ENCODE data around the gene MRPS2.

The MRPS2 gene

DNA sequence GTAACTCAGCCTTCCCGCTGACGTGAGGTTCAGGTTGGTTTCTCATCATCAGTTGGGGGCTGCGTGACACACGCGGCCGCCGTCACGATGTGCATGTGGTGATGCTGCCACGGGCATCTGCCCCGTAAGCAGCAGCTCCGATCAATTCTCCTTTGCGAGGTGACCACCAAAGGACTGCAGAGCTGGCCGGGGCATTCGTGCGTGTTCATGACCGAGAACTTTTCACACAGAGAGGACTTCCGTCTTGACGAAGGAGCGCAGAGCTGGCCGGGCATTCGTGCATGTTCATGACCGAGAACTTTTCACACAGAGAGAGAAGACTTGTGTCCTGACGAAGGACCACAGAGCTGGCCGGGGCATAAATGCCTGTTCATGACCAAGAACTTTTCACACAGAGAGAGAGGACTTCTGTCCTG, 16.9 kb downstream of the MRPS2 start:
- H2AFZ ChIP-seq (ENCODE audit: low read length), result no peak overlapping the region
- H3K4me2 ChIP-seq (ENCODE audit: low read length), result no peak overlapping the region
- H4K20me1 ChIP-seq (ENCODE audit: insufficient read depth, low read length), result no peaks in the 10 kb centered on the region
- TF ChIP-seq, protein P1, sequence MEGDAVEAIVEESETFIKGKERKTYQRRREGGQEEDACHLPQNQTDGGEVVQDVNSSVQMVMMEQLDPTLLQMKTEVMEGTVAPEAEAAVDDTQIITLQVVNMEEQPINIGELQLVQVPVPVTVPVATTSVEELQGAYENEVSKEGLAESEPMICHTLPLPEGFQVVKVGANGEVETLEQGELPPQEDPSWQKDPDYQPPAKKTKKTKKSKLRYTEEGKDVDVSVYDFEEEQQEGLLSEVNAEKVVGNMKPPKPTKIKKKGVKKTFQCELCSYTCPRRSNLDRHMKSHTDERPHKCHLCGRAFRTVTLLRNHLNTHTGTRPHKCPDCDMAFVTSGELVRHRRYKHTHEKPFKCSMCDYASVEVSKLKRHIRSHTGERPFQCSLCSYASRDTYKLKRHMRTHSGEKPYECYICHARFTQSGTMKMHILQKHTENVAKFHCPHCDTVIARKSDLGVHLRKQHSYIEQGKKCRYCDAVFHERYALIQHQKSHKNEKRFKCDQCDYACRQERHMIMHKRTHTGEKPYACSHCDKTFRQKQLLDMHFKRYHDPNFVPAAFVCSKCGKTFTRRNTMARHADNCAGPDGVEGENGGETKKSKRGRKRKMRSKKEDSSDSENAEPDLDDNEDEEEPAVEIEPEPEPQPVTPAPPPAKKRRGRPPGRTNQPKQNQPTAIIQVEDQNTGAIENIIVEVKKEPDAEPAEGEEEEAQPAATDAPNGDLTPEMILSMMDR (IDR thresholded peaks at IDR 0.05; ENCODE audit: low read length), result no peak
- TF ChIP-seq EZH2 (IDR thresholded peaks at IDR 0.05; ENCODE audit: borderline replicate concordance, low read length), result no peak
- no peaks in the 10 kb centered on the region for H3K79me2 ChIP-seq (ENCODE audit: insufficient read depth, low read length)
- H3K9me2 ChIP-seq (ENCODE audit: low read depth, low read length), result no peaks in the 10 kb centered on the region
- peaks cover 6% of the 10 kb centered on the region; the same call in 1 of the 2 replicates for H3K27me3 ChIP-seq (ENCODE audit: insufficient read depth, low read length)
- no peak overlapping the region for H3K27ac ChIP-seq (ENCODE audit: low read depth, low read length, poor library complexity, severe bottlenecking)
- H3K36me3 ChIP-seq (ENCODE audit: insufficient read depth, low read length), result no peaks in the 10 kb centered on the region
- no peak overlapping the region for H3K4me3 ChIP-seq (ENCODE audit: low read depth, low read length, poor library complexity, severe bottlenecking)
- H3F3A ChIP-seq (ENCODE audit: insufficient read depth, low read length), result no peaks in the 10 kb centered on the region
- H3K9me3 ChIP-seq (ENCODE audit: low read length), result no peaks in the 10 kb centered on the region
- no peak overlapping the region for H3K9ac ChIP-seq (ENCODE audit: low read length)
- H3K4me1 ChIP-seq (ENCODE audit: insufficient read depth, low read length, severe bottlenecking), result no peaks in the 10 kb centered on the region

DNA sequence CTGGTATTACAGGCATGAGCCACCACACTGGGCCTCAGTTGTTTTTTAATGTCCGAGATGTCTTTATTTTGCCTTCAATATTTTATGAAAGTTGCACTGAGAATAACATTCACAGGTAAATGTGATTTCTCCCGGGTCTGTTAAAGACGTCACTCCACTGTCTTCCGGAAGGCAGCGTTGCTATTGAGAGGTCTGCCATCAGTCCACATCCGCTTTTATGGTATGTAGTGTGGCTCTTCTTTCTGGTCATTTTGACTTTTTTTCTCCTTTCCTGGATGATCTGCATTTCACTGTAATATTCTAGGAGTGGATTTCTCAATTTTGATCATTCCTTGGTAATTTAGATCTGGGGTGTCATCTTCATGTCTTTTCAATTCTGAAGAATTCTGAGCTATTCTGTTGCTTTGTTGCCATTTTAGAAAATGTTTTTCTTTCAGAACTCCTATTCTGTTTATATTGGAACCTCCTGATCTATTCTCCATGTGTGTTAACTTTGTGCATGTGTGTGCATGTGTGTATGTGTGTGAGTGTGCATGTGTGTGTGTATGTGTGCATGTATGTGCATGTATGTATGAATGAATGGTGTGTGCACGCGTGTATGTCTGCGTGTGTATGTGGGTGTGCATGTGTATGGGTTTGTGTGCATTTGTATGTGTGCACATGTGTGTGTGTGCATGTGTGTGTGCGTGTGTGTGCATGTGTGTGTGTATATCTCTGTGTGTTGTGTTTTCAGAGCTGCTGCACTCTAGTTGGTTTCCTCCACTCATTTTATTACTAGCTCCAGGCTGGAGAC, 18.9 kb downstream of the MRPS2 start:
- H3K4me3 ChIP-seq (ENCODE audit: low read depth, low read length, poor library complexity, severe bottlenecking), result no peak overlapping the region
- peaks cover 6% of the 10 kb centered on the region; the same call in 1 of the 2 replicates for H3K27me3 ChIP-seq (ENCODE audit: insufficient read depth, low read length)

GRCh38 chr9:135520916-135521607, 20.6 kb downstream of the MRPS2 start, which contains the start of gene LCN1:
Gene LCN1, plus strand, starts transcription at chr9:135521440. Its CDS starts 58 bp downstream, at chr9:135521498.
- TF ChIP-seq, protein P1 (IDR thresholded peaks at IDR 0.05; ENCODE audit: low read length), result no peak
- TF ChIP-seq EZH2 (IDR thresholded peaks at IDR 0.05; ENCODE audit: borderline replicate concordance, low read length), result no peak
- H3K27ac ChIP-seq (ENCODE audit: low read depth, low read length, poor library complexity, severe bottlenecking), result no peak within 1 kb of the TSS
- no peak within 1 kb of the TSS for H3K4me2 ChIP-seq (ENCODE audit: low read length)
- no peak within 1 kb of the TSS for H2AFZ ChIP-seq (ENCODE audit: low read length)
- H3F3A ChIP-seq (ENCODE audit: insufficient read depth, low read length), result no peaks in the 10 kb centered on the region
- no peaks in the 10 kb centered on the region for H3K9me3 ChIP-seq (ENCODE audit: low read length)
- no peaks in the 10 kb centered on the region for H3K27me3 ChIP-seq (ENCODE audit: insufficient read depth, low read length)
- no peaks in the 10 kb centered on the region for H4K20me1 ChIP-seq (ENCODE audit: insufficient read depth, low read length)
- H3K9ac ChIP-seq (ENCODE audit: low read length), result no peak within 1 kb of the TSS
- no peak within 1 kb of the TSS for H3K4me3 ChIP-seq (ENCODE audit: low read depth, low read length, poor library complexity, severe bottlenecking)
- H3K9me2 ChIP-seq (ENCODE audit: low read depth, low read length), result no peaks in the 10 kb centered on the region
- H3K4me1 ChIP-seq (ENCODE audit: insufficient read depth, low read length, severe bottlenecking), result no peaks in the 10 kb centered on the region
- H3K79me2 ChIP-seq (ENCODE audit: insufficient read depth, low read length), result no peaks in the 10 kb centered on the region
- H3K36me3 ChIP-seq (ENCODE audit: insufficient read depth, low read length), result no peaks in the 10 kb centered on the region

More for the DNA sequence above, 18.9 kb downstream of the MRPS2 start:
- no peak overlapping the region for H3K9ac ChIP-seq (ENCODE audit: low read length)
- no peak overlapping the region for H3K4me2 ChIP-seq (ENCODE audit: low read length)
- no peaks in the 10 kb centered on the region for H3K4me1 ChIP-seq (ENCODE audit: insufficient read depth, low read length, severe bottlenecking)
- no peaks in the 10 kb centered on the region for H3K36me3 ChIP-seq (ENCODE audit: insufficient read depth, low read length)
- no peaks in the 10 kb centered on the region for H3K9me3 ChIP-seq (ENCODE audit: low read length)
- H3K9me2 ChIP-seq (ENCODE audit: low read depth, low read length), result no peaks in the 10 kb centered on the region
- no peaks in the 10 kb centered on the region for H3F3A ChIP-seq (ENCODE audit: insufficient read depth, low read length)
- no peak overlapping the region for H2AFZ ChIP-seq (ENCODE audit: low read length)
- no peak overlapping the region for H3K27ac ChIP-seq (ENCODE audit: low read depth, low read length, poor library complexity, severe bottlenecking)
- H4K20me1 ChIP-seq (ENCODE audit: insufficient read depth, low read length), result no peaks in the 10 kb centered on the region
- no peaks in the 10 kb centered on the region for H3K79me2 ChIP-seq (ENCODE audit: insufficient read depth, low read length)
- TF ChIP-seq, protein P1 (IDR thresholded peaks at IDR 0.05; ENCODE audit: low read length), result no peak
- no peak for TF ChIP-seq EZH2 (IDR thresholded peaks at IDR 0.05; ENCODE audit: borderline replicate concordance, low read length)
